HG03565 (cell line): ENCODE measurements around the gene RPL10A.
"Not testable (repeated sequence)": the region's sequence is repeated elsewhere in the genome, so short reads cannot be mapped to it uniquely, and the experiment has no call there.

Source experiments
- ATAC-seq: cut with Tn5 transposase; IDR thresholded peaks from one replicate; pipeline ENCODE4 v1.9.1; 2021; ENCODE audit warnings: mild to moderate bottlenecking, moderate library complexity; ENCODE audit not compliant: unreplicated experiment

Gene RPL10A

DNA sequence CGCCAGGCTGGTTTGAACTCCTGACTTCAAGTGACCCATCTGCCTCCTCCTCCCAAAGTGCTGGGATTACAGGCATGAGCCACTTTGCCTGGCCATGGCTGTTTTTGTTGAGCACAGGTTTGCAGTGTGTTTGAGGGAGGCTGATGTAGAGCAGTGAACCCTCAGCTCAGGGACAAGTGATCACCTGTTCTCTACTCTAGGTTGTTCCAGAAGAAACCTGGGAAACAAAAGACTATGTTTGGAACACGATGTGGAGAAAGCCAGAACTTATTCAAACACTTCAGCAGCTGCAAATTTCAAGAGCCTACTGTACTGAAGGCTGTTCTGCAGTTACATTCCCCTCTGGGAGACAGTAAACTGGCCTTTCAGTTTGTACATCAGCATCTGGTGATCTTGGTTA lies 39.8 kb downstream of the RPL10A start:
- ATAC-seq = no peak

DNA sequence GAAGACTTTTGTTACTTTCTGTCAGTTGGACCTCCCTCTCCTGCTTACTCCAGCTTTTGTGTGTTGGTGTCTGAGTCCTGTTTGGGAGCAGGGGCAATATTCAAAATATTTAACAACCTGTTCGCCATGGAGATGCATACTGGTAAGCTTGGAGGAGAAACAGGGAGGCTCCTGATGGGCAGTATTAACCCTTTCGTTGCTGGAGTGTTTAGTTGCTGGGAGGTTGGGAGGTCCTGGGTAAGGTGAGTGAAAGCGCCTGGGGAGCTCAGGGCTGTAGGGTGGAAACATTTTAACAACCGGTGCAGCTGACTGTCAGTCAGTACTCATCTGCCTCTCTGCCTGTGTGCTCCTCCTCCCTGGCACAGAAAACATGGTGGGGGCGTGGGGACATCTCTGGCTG lies 40.3 kb downstream of the RPL10A start:
- ATAC-seq = no peak

DNA sequence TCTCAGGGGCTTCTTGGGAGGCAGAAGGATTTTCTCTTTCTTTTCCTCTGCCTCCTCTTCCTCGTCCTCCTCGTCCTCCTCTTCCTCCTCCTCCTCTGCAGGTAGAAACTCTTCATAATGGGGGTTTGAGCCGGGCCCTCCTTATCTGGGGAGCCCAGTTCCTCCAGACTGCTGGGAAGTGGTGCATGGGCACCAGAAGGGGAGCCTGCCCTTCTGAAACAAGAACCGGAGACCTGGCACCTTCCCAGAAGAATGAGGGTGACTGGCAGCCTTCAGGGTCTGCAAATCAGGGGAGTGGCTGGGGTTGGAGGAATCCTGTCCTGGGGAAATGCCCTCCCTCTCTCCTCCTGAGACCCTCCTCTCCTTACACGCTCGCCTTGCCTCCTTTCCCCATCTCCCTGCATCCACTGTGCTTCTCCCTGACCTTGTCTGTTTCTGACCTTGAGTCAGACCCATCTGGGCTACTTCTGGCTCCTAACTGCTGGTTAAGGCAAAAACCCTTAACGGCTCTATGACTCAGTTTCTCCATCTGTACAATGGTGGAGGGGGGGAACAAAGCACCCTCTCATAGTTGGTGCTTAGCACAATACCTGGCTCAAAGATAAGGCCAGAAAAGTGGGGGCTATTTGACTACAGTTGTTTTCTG lies 42.8 kb downstream of the RPL10A start:
- no peak for ATAC-seq

DNA sequence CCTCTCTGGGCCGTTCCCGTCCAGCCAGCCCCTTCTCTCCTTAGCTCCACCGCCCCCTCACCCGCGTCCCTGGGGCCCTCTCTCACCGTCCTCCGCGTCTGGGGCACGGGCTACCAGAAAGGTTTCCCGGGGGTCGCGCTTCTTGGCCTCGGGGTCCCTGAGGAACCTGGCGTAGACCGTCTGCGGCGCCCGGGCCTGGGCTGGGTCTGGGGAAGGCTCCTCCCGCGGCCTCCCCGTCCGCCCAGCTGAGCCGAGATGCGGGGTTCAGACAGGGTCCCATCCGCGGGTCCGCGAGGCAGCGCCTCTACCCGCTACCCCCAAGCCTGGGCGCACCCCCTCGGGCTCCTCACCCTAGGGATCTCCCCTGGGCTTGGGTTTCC lies 43.4 kb downstream of the RPL10A start:
- no peak for ATAC-seq

DNA sequence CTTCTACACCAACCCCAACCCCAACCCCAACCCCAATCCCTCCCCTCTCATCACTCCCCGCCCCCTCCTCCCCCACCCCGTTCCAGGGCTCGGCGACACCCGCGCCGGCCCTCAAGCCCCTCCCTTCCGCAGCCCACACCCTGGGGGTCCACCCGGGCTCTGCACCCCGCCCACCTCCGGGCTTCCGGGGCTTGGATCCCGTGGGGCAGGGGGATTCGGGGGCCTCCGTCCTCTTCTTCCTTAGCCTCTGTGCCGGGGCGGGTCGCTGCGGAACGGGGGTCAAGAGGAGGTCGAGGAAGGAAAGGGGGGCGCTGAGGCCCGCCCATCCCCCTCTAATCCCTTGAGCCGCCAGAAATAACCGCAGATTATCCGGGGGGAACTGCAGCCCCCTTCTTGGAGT lies 43.8 kb downstream of the RPL10A start:
- ATAC-seq = no peak

DNA sequence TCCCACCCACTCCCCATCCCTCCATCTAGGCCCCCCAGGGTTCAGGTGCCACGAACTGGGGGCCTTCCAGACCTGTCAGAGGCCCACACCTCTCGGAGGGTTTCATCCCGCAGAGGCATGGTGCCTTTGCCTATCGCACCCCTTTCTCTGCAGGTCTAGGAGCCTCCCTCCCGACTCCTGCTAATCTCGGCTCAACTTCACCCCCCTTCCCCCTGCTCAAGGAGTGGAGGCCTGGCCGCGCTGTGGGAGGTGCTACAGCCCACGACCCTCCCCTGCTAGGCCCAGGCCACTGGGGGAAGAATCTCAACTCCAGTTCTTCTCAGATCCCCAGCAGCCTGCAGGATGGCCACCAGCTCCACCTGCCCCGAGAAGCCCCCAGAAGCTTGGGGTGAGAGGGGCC lies 44.5 kb downstream of the RPL10A start, which contains the start of gene TULP1:
Gene TULP1, minus strand, starts transcription at position 157 of the 400 bp plus-strand sequence. Its CDS starts 38 bp downstream, at position 119.
- ATAC-seq = no peak

DNA sequence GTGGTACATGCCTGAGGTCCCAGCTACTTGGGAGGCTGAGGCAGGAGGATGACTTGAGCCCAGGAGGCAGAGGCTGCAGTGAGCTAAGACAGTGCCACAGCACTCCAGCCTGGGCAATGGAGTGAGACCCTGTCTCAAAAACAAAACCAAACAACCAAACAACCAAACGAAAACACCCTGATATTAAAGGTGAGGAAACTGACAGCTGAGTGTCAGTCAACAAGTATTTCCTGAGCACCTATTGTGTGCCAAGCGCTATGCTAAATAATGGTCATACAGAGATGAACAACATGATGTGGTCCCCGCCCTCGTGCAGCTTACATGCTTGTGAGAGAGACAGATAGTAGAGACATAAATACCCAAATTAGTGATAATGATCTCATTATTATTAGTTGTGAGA lies 46.4 kb downstream of the RPL10A start:
- no peak for ATAC-seq

DNA sequence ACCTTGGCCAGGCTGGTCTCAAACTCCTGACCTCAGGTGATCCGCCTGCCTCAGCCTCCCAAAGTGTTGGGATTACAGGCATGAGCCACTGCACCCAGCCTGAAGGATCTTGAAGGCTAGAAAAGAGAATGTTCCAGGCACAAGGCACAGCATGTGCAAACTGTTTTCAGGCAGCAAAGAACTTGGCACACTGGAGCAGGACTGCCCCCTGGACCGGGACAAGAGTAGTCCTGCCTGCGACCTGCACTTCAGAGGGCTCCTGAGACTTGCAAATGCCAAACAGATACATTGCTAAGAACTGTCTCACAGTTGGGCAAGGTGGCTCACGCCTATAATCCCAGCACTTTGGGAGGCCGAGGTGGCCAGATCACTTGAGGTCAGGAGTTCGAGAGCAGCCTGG lies 47.7 kb downstream of the RPL10A start:
- ATAC-seq = not testable (repeated sequence)

DNA sequence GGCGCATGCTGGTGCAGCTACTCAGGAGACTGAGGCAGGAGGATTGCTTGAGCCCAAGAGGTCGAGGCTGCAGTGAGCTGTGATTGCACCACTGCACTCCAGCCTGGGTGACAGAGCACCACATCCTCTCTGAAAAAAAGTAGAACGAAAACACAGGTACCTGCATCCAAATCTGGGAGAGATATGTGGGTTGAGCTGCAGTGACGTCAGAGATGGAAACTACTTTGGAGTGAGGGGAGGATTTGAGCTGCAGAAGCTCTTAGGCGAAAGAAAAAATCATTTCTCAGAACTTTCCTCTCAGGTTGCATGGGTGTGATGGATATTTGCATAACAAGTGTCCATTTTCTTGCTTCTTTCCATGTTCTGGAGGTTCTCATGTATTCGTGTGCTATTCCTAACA lies 48.5 kb downstream of the RPL10A start:
- no peak for ATAC-seq

DNA sequence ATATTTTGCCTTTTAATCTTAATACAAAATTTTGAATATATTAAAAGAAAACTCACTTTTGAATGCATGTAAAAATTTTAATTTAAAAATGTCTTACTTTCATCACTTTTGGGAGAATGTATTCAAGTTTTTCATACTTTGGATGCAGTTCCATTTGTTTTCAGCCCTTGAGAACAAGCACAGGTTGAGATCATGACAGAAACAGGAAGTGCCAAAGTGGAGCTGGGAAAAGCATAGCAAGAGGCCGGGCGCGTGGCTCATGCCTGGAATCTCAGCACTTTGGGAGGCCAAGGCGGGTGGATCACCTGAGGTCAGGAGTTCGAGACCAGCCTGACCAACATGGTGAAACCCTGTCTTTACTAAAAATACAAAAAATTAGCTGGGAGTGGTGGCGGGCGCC lies 49.8 kb downstream of the RPL10A start:
- not testable (repeated sequence) for ATAC-seq

DNA sequence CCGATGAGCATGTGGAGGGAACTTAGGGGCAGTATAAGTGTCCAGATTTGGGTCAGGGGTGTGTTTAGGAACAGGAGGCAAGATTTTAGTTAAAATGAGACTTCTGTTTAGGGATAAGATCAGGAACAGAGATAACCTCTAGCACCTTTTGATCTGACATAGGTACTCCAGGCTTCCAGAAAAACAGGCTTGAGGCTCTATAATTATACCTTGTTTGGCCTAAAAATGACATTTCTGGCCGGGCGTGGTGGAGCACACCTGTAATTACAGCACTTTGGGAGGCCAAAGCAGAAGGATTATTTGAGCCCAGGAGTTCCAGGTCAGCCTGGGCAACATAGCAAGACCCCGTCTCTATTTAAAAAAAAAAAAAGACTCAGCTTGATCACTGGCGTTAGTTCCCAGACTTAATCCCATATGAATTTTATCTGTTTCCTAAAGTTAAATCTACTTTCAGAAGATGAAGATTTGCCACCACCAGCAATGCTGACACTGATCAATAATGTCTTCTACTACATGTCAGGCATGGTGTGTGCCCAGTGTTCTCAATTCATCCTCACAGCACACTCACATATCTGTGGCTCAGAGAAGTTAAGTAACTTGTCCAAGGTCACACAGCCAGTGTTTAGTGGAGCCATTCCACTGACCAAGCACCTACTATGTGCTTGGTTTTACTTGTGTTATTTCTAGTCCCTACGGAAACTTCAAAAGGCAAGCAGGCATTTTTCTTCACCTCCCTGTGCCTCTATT lies 50.5 kb downstream of the RPL10A start:
- ATAC-seq = no peak

DNA sequence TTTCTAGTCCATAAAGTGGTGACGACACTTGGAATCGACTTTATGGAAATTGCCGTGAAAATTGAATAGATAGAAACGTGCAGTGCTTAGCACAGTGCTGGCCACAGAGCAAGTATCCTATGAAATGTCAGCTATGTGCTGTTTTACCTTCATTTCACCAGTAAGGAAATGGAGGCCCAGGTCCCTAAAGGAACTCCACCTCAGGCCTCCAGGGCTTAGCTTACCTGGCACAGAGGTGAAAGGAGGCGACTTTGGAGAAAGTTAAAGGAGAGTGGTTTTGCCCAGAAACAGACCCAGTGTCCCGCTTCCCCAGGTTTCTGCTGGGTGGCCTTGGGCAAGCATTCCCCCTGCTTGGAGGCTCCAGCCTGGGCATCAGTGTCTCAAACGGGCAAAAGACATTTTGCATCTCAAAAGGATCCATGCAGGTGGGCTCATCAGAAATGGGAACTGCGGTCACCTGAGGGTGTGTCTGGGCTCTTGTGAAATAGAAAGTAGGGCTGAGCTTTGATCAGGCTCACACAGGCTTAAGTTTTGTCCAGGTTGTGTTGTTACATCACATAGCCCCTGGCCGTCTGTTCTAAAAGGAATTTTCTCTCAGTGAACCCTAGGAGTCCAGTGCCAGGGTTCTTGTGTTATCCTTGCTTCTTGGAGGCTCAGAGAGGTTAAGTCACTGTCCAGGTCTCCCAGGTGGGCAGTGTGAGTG lies 51.3 kb downstream of the RPL10A start:
- no peak for ATAC-seq
